A673 (cell line): Measurements from ENCODE around the gene NECTIN1. TPM values are rescaled to one million over a fixed set of nuclear protein-coding genes. Genes with fewer than 3 reads are reported as not detected.

Experiments used
- BruUV-seq: library from RNA; stranded (reverse); fragments of 400-500 nt; replicated peaks from 2 replicates; lab custom pipeline; 2021; lab: Mats Ljungman, UMichigan
- CTCF ChIA-PET: fragments of 300-600 bp; sonication (Branson Sonifier 250); formaldehyde crosslinking; loops from one replicate; lab custom pipeline; 2022; ENCODE audit warnings: antibody characterized with exemption; lab: Charles Lee
- POLR2A ChIA-PET: fragments of 300-600 bp; sonication (Branson Sonifier 250); formaldehyde crosslinking; loops from one replicate; lab custom pipeline; 2022; ENCODE audit warnings: antibody characterized with exemption; ENCODE audit not compliant: low non-redundant PET; lab: Charles Lee
- DNase-seq: peaks from one replicate; pipeline ENCODE4 v3.0.0-alpha.2; 2015; ENCODE audit warnings: low spot score
- H3K27ac ChIP-seq: fragments of 200-600 bp; sonication (generic); 2 replicates; pipeline ENCODE4 v1.5.1; 2016; ENCODE audit warnings: mixed run types, low read depth, mild to moderate bottlenecking, mixed read lengths, antibody characterized with exemption, low read length; ENCODE audit not compliant: poor library complexity, severe bottlenecking
- H3K27me3 ChIP-seq: fragments of 200-600 bp; sonication (generic); replicated peaks from 2 replicates; pipeline ENCODE4 v1.6.1; 2017; ENCODE audit warnings: mixed run types, low read depth, mild to moderate bottlenecking, mixed read lengths, antibody characterized with exemption, low read length; ENCODE audit not compliant: insufficient read depth, poor library complexity
- H3K36me3 ChIP-seq: fragments of 200-600 bp; sonication (generic); 2 replicates; pipeline ENCODE4 v1.6.1; 2016; ENCODE audit warnings: mixed run types, mild to moderate bottlenecking, mixed read lengths, antibody characterized with exemption, low read length; ENCODE audit not compliant: insufficient read depth, poor library complexity, severe bottlenecking
- H3K4me1 ChIP-seq: fragments of 200-600 bp; sonication (generic); 2 replicates; pipeline ENCODE4 v1.6.1; 2017; ENCODE audit warnings: mixed run types, mild to moderate bottlenecking, mixed read lengths, antibody characterized with exemption, low read length; ENCODE audit not compliant: insufficient read depth, poor library complexity, severe bottlenecking
- H3K4me3 ChIP-seq: fragments of 200-600 bp; sonication (generic); 2 replicates; pipeline ENCODE4 v1.5.1; 2016; ENCODE audit warnings: low read depth, mixed run types, mild to moderate bottlenecking, mixed read lengths, low read length; ENCODE audit not compliant: poor library complexity, severe bottlenecking
- H3K9me3 ChIP-seq: fragments of 200-600 bp; sonication (generic); 2 replicates; pipeline ENCODE4 v1.6.1; 2016; ENCODE audit warnings: mixed run types, low read depth, mild to moderate bottlenecking, mixed read lengths, antibody characterized with exemption, low read length; ENCODE audit not compliant: poor library complexity, severe bottlenecking
- CTCF ChIP-seq: fragments of 300-800, 200-600 bp; sonication (generic); conservative IDR thresholded peaks from 2 replicates; pipeline ENCODE4 v1.5.1; 2017; ENCODE audit warnings: low read depth, mild to moderate bottlenecking, antibody characterized with exemption, low read length, moderate library complexity, mixed read lengths
- EZH2 ChIP-seq: fragments of 200-600 bp; sonication (generic); IDR thresholded peaks from 2 replicates; pipeline ENCODE4 v1.6.1; 2017; ENCODE audit warnings: borderline replicate concordance, low read depth, mild to moderate bottlenecking, mixed read lengths, antibody characterized with exemption, low read length; ENCODE audit not compliant: poor library complexity, severe bottlenecking
- intact Hi-C: fragments of 100-400 bp; cut with micrococcal nuclease; formaldehyde crosslinking; loops from one replicate; pipeline ENCODE4 v1.10.0; 2022; ENCODE audit not compliant: unreplicated experiment
- total RNA-seq: library from RNA; stranded (reverse); gene quantifications from 2 replicates; pipeline ENCODE4 v1.2.3, GENCODE V29; 2021

Gene NECTIN1
- total RNA-seq, 1 experiment from 2014 or later = 10.1 TPM

GRCh38 chr11:119618208-119618909, 110.6 kb downstream of the NECTIN1 start:
- no peak for DNase-seq
- Histone ChIP-seq H3K27me3 (no peaks in the 10 kb centered on the region), H3K27ac (no peak overlapping the region), H3K36me3 (no peaks in the 10 kb centered on the region), H3K4me3 (no peak overlapping the region), H3K9me3 (no peaks in the 10 kb centered on the region), H3K4me1 (peaks cover 7% of the 10 kb centered on the region)
- BruUV-seq = no TSS peak
- TF ChIP-seq EZH2 (no peak), CTCF (no peak)
- intact Hi-C loops = no loop called here
- CTCF ChIA-PET = interaction anchor here (0.7 to 1.3 kb wide), 2 partner anchors 119 to 137 kb away, joined by 3 read pairs; no protein-coding TSS in a partner anchor
- POLR2A ChIA-PET = no interaction called here

GRCh38 chr11:119617340-119617713, 111.7 kb downstream of the NECTIN1 start:
- Histone ChIP-seq H3K4me3 (no peak overlapping the region), H3K9me3 (no peaks in the 10 kb centered on the region), H3K36me3 (no peaks in the 10 kb centered on the region), H3K4me1 (peaks cover 7% of the 10 kb centered on the region), H3K27ac (no peak overlapping the region), H3K27me3 (no peaks in the 10 kb centered on the region)
- no TSS peak for BruUV-seq
- intact Hi-C loops = no loop called here
- no peak for DNase-seq
- ChIA-PET CTCF (no interaction called here), POLR2A (no interaction called here)
- TF ChIP-seq CTCF = no peak
- no peak for TF ChIP-seq EZH2

GRCh38 chr11:119616586-119617339, 112.2 kb downstream of the NECTIN1 start:
- Histone ChIP-seq H3K4me1 (peaks cover 7% of the 10 kb centered on the region), H3K27ac (no peak overlapping the region), H3K4me3 (no peak overlapping the region), H3K9me3 (no peaks in the 10 kb centered on the region), H3K36me3 (no peaks in the 10 kb centered on the region), H3K27me3 (no peaks in the 10 kb centered on the region)
- ChIA-PET CTCF (no interaction called here), POLR2A (no interaction called here)
- no TSS peak for BruUV-seq
- DNase-seq = no peak
- TF ChIP-seq CTCF = no peak
- TF ChIP-seq EZH2 = no peak
- intact Hi-C loops = no loop called here
